NCI-H510A treated with DMSO at 0.1 percent for 48 hours (cell line): ENCODE data around the gene C3AR1.
"Not testable (repeated sequence)": the region's sequence is repeated elsewhere in the genome, so short reads cannot be mapped to it uniquely, and the experiment has no call there.

Experiments used
- DNase-seq: peaks from one replicate; lab custom pipeline; 2025; lab: John Stamatoyannopoulos, UW

The C3AR1 gene

DNA sequence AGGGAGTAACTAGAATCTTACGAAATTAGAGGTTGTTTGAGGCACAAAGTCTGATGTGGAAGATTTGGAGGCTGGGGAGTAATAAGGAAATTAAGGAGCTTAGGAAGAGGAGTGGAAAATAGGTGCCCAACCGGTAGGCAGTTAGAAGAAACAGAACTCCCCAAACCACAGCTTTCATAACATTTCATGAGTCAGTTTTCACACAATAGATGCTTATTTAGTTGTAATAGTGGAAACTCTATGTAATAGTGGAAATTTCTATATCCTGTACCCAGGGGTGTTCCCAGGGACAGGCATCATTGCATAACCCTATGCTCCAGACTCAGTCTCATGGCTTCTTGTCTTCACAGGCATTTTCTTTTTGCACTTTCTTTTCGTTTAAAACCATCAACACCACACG, 8.3 kb downstream of the C3AR1 start:
- DNase-seq = no peak

DNA sequence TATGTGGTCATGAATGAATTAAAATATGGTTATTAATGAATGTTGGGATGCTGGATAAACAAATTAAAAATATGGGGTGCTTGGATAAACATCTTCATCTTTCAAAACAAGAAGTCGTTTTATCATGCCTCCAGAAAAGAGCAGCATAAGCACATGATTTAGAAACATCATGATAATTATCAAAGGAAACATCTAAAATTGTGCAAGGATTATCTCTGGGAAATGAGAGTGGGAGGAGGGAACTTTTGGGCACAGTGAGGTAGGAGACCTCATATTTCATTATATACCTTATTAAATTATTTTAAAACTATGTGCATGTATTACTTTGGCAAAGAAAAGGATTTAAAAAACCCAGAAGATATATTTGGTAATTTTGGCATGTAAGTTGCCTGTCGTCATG, 8.9 kb downstream of the C3AR1 start:
- DNase-seq = no peak

DNA sequence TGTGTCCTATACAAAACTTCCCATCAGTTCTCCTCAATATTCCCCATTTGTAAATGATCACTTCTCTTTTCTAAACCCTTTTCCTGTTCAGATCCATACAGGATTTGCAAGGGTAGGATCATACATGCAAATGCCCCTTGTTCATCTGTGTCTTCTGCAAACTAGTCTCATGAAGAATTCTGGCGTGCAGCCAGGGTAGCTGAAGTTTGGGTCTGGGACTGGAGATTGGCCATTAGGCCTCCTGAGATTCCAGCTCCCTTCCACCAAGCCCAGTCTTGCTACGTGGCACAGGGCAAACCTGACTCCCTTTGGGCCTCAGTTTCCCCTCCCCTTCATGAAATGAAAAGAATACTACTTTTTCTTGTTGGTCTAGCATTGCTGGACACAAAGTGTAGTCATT, 11.3 kb downstream of the C3AR1 start:
- no peak for DNase-seq

DNA sequence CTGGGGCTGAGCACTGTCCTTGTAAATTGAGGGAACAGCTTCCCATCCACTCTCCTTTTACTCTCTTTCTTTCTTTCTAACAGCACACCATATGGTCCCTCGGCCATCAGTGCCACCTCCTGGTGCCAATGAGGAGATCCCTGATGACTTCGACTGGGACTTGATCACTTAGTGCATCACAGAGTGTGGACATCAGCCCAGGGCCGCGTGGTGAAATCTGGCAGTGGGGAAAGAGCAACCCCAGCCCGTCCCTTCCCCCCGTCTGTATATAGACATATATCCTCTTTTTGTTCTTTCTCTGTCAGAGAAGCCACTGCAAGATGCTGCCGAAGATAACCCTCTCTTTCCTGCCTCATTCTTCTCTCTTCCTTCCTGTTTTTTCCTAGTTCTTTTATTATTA, 13.5 kb downstream of the C3AR1 start:
- no peak for DNase-seq

DNA sequence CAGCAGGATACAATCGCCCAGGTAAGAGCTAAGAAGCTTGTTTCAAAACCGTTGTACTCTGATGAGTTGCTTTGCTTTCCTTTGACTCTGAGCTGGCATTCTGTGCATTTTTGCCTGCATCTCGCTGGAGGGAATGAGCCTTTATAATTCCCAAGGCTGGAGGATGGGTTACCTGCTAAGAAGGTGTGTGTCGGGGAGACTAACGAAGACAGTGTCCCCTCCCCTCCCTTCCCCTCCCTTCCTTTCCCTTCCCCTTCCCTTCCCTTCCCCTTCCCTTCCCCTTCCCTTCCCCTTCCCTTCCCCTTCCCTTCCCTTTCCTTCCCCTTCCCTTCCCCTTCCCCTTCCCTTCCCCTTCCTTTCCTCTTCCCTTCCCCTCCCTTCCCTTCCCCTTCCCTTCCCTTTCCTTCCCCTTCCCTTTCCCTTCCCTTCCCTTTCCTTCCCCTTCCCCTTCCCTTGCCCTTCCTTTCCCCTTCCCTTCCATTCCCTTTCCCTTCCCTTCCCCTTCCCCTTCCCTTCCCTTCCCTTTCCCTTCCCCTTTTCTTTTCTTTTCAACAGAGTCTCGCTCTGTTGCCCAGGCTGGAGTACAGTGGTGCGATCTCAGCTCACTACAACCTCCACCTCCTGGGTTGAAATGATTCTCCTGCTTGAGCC, 15.4 kb downstream of the C3AR1 start:
- no peak for DNase-seq

DNA sequence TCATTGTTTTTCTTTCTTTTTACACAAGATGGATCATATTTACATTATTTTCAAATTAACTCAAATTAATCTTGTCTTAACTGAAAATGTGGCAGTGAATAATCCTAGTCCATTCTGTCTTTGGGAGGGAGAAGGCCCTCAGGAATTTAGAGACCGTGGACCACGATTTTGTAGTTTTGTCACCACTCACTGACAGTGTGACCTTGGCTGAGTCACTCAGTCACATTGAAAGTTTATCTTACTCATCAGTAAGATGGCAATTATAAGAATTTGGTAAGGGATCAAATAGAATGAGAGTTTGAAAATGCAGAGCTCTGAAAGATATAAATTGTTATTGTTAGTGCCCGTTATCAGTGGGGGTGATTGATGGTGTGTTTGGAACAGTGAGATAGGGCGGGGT, 17.3 kb downstream of the C3AR1 start:
- DNase-seq = no peak

DNA sequence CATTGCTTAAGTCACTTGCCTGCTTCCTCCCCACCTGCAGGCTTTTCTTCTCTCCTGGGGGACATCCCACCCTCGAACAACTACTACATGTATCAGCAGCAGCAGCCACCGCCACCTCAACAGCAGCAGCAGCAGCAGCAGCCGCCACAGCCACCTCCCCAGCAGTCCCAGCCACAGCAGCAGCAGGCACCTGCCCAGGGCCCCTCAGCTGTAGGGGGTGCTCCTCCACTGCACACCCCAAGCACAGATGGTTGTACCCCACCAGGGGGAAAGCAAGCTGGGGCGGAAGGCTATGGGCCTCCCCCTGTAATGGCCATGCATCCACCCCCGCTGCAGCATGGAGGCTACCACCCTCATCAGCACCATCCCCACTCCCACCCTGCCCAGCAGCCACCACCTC, 18.3 kb downstream of the C3AR1 start:
- no peak for DNase-seq

DNA sequence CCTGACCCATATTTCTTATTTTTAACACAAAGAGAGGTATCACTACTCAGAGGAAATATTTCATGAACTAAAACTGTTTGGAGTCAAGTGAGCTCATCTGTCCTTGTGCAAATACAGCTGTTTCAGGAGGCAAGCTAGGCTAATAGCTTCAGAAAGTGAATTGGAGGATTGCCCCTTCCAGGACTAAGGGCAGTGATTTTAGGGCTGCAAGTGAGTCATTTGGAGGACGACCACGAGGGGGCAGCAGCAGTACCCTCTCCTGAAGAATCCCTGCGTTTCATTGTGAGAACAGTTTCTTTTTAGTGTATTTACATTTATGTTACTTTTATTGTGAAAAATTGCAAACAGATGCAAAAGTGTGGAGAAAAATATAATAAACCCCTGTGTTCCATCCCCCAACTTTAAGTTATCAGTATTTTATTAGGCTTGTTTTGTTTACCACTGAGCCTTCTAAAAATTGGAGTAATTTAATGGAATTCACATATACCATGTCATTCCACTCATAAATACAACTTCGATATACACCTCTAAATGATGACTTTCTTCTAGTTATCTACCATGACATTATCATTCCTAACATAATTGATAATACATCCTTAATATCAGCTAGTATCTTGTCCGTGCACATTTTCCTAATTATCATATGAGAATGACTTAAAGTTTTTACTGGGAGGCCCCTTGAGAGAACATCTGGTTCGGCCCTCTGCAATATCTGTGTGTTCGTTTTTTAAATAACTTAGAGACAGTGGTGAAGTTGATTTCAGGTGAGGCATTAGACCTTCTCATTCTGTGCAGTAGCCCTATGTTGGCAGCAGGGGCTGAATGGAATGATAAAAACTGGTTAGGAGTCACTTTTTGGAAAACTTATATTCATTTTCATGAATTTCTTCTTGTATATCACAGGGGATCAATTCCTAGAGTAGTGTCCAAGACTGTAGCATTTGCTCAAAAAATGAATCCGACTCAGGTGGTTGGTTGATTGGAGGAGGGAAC, 19.9 kb downstream of the C3AR1 start:
- peak; percentile 29 for DNase-seq

DNA sequence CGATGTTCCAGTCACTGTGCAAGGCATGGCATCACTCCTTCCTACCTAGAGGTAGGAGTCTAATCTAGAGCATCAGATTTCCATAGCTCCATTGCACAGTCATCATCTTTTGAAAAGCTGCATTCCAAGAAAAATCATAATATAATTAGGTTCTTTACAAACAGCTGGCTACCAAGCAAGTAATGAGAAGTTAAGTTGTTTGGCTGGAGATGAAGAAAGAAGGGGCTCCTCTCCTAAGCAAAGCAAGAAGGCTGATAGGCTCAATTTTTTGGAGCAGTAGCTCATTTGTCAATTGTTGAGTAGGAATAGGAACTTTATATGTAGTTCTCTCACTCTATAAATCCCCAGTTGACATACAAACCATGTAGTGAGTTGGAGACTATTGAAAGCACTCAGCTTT, 25.4 kb downstream of the C3AR1 start:
- no peak for DNase-seq

DNA sequence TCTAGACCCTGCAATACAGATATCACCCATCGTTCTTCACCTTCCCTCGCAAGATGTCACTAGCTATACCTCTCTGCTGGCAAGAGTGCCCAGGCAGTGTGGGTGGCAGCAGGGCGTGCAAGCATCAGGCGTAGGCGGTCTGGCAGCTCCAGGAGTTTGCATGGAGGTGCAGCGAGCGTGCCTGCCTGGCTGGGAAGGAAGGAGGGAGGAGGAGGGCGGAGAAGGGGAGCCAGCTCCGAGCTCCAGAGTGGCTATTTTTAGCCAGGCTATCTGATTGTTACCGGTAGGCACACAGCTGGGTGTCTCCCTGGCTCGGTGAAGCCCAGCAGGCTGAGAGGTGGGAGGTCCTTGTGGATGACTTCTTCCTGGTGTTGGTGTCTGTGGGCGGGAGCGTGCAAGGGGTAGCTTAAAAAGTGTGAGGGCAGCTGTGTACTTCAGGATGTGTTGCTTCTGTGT, 27.5 kb downstream of the C3AR1 start:
- DNase-seq = peak; percentile 61

DNA sequence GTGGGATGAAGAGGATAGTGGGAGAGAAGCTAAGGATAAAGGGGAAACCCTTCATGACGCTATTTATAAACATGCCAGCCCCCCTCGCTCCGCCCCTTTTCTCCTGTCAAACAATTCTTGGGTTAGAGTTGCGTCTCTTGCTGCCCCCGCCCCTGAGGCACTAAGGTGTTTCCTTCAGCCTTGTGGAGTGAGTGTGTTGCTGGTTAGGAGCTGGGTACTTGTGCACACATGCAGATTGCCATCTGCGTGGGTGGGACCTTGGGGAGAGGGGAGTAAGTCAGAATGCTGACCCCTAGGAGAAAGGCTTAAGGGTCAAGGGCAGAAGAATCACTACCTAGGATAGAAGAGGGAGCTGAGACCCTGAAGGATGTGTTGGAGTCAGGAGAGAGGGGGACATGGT, 28.2 kb downstream of the C3AR1 start:
- no peak for DNase-seq

DNA sequence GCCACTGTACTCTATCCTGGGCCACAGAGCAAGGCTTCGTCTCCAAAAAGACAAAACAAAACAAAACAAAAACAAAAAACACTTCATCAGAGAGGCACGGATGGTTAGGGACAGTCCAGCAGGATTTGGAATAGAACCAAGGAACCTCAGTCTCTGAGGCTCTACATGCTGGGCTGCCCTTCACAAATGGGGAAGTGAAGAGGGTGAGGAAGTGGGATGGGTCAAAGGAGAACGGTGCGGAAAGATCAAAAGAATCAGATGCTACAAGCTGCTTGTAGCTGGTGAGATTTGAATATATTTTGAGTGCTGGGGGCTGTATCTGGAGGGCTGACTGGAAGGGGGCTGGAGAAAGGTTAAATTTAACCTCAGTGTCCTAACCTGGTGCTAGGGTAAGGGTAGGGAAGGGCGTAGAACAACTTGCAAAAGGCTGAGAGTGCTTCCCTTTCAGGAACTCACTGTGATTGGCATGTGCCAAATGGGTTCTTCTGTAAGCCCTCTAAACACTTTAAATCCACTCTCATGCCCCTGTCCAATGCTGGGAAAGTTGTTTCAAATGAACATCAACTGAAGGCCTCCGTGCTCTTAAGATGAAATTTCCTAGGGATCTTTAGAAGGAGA, 29.0 kb downstream of the C3AR1 start:
- no peak for DNase-seq

DNA sequence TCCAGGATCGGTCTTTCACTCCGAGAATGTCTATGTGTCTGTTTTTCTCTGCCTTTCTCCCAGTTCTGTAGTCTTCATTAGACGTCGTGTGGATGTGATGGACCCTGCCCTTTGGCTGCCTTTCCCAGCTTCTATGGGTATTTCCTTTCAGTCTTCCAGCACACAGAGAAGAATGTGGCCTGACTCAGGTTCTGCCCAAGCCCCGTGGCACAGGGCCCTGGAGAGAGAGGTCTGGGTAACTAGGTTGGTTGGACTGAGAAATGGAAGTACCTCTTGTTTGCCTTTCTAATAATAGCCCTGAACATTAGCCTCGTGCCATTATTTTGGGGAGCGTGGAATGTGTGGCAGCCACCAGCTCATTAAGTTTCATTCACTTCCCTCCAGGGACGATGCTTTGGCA, 29.8 kb downstream of the C3AR1 start:
- DNase-seq = no peak

DNA sequence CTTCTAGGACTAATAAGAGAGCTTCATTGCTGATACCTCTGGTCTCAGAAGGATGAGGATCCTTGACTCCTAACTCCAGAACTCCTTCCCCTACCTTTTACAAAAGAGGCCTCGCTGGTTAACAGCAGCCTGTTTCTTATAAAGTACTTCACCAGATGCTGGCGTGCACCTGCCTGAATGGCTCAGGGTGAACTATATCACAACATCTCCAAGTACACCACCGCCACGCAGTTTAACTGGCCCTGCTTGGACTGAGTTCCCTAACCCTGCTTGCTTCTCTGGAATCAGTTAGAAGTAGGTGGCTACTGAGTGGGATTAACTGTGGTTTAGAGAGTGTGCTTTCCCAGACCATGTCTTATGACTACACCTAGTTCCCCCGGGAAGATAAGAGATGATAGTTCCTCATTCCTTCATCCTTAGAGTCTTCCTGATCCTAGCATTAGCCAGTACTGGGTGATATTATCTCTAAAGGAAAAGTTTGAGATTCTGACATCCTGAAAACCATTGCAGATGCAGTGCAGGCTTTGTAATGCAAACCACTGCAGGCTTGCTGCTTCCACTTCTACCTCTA, 30.6 kb downstream of the C3AR1 start:
- DNase-seq = no peak

DNA sequence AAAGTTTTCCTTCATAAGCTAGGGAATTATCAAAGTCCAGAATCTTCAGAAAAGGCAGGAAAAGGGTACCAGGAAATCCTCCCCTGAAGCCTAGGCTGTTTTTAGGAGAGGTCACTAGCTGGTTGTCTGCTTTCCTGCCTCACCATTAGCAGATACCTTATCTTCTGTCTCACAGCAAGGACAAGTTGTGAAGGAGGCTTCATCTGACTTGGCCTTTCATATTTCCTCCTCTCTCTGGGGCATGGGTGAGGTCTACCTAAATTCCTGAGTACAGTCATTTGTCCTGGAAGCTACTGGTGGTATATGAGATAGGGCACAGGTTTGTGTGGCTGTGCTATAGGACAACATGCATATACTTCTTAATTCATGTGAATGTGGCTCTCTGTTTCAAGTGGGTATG, 31.4 kb downstream of the C3AR1 start:
- DNase-seq = no peak

DNA sequence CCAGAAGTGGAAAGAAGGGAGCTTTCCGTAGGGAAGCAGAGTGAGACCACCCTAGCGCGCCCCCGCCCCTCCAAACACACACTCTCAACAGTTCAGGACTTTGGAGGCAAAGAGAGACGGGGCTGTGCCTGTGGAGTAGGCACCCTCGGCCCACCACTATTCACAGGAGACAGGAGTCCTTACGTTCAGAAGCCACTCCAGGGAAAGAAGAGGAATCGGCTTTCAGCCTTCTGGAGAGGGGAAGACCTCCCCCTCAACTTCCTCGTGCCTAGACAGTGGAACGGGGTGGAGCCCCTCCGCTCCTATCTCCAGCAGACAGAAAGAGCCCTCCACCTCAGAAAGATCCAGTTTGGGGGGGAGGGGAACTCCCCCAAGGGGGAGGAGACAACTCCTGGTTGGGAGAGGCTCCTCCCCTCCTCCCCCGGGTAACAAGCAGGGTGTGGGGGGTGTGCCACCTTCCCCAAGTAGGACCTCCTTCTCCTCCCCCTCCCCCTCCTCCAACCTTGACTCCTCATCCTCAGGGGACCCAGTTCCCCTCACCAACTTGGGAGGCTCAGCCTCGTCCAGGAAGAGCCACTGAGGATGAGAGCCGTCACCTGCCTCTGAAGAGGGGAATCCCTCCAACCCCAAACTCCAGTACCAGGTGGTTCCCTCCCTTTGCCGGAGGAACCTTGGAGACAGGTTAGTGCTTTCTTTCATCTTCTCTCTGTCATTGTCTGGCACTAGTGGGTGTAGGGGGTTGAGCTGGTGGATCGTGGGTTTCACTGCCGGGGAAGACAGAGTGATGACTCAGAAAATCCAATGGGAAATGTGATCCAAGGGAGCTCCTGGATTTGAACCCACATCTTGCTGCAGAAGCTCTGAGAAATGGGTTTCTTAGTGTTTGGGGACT, 32.8 kb downstream of the C3AR1 start:
- no peak for DNase-seq

DNA sequence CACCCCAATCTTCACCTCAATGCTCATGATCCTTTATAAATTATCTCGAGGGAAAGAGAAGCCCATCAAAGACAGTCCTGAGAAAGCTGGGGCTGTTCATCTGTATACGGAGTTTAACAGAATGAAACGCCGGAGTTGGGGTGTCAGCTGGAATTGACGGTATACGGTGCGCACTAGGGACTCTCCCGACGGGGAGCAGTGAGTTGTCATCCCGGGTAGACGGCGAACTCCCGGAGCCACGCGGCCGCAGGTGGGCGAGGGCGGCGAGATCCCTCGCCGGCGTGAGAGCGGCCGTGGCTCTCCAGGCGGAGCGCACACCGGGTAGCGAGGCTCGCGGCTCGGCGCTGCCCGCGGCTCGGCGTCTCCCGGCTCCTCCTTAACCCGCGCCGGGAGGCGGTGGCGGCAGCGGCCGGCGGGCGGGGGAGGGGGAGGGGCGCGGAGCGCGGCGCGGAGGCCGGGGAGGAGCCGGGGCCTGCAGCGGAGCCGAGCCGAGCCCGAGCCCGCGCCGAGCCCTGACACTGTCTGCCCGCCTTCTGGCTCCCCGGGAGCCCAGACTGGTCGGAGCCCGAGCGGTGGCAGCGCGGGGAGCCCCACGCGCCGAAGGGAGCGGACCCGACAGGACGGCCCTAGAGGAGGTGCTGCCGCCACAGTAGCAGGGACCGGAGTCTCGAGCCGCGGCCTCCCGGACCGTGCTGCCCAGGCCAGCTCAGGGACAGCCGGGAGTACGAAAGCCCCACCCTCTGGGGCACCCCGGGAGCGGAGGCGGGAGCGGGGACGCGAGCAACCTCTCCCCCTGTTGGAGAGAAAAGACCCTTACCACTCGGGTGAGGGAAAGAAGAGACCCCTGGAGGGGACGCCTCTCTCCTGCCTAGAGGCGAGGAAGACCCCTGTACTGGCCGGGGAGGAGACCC, 33.7 kb downstream of the C3AR1 start, which contains the start of gene FOXJ2:
Gene FOXJ2 (plus strand): TSS at position 475 of the 911 bp plus-strand sequence. CDS start 7,117 bp downstream, outside the sequence.
- DNase-seq = peak; percentile 25

DNA sequence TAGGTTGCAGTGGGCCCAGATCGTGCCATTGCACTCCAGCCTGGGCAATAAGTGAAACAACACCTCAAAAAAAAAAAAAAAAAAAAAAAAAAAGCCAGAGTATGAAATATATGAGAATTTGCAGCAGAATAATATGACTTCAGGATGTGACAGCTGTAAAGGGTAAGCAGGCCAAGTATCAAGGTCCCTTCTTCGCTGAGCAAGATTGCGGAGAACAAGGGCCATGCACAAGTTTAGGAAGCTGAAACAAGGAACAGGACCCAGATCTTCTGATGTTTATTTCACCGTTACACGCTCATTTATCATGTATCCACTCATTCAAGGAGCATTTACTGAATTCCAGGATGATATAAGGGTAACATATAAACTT, 34.3 kb downstream of the C3AR1 start:
- no peak for DNase-seq

DNA sequence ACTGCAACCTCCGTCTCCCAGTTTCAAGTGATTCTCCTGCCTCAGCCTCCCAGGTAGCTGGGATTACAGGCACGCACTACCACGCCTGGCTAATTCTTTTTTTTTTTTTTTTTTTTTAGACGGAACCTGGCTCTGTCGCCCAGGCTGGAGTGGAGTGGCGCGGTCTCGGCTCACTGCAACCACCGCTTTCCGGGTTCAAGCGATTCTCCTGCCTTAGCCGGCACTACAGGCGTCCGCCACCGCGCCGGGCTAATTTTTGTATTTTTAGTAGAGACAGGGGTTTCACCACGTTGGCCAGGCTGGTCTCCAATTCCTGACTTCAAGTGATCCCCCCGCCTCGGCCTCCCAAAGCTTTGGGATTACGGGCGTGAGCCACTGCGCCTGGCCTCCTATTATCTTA, 35.1 kb downstream of the C3AR1 start:
- not testable (repeated sequence) for DNase-seq

DNA sequence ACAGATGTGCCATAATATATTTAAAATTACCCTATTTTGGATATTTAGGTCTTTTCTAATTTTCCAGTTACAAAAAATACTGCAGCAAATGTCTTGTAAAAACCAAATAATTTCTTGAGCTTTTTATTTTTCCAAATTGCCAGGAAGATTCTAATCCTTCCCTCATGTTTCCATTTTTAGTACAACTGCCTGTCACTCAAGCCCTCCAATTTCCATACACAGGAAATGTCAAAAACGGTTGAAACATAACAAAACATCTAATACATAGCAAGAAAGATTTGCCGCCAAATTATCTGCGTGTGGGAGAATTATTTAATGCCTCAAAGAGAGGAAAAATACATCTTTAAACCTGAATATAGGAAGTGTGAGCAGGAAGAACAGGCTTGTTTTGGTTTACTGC, 36.0 kb downstream of the C3AR1 start:
- no peak for DNase-seq
